Epithelial cell of proximal tubule (primary cell): Measurements from ENCODE around the gene LYZL1. TPM values are rescaled to one million over a fixed set of nuclear protein-coding genes. Genes with fewer than 3 reads are reported as not detected.
"Not testable (repeated sequence)": the region's sequence is repeated elsewhere in the genome, so short reads cannot be mapped to it uniquely, and the experiment has no call there.

Experiments used
- DNase-seq: peaks from one replicate; pipeline ENCODE4 v3.0.0-alpha.2; 2011; ENCODE audit warnings: low read depth
- H3K4me3 ChIP-seq: 2 replicates; pipeline ENCODE4 v1.5.1; 2011; ENCODE audit warnings: low read depth, mild to moderate bottlenecking, low read length
- CTCF ChIP-seq: conservative IDR thresholded peaks from 2 replicates; pipeline ENCODE4 v1.5.1; 2012; ENCODE audit warnings: low read depth, mild to moderate bottlenecking, low read length
- total RNA-seq: library from RNA; depleted of rRNA; stranded (reverse); fragments of >200 nt; gene quantifications from 2 replicates; pipeline ENCODE4 v1.2.3, GENCODE V29; 2015

The LYZL1 gene
- total RNA-seq, 1 donor from 2014 or later: not detected

GRCh38 chr10:29304995-29305335, 16.1 kb downstream of the LYZL1 start:
- no peak for DNase-seq
- H3K4me3 ChIP-seq: no peak overlapping the region
- no peak for TF ChIP-seq CTCF

- TF ChIP-seq CTCF: no peak
- no peak for DNase-seq
- no peak overlapping the region for H3K4me3 ChIP-seq
Measured at GRCh38 chr10:29306688-29307087, 17.8 kb downstream of the LYZL1 start.

GRCh38 chr10:29308142-29308541, 19.3 kb downstream of the LYZL1 start:
- DNase-seq, H3K4me3 ChIP-seq: not testable (repeated sequence)

GRCh38 chr10:29309465-29309864, 20.6 kb downstream of the LYZL1 start:
- TF ChIP-seq CTCF: no peak
- DNase-seq: no peak
- no peak overlapping the region for H3K4me3 ChIP-seq

- not testable (repeated sequence) for DNase-seq
Measured at GRCh38 chr10:29310463-29310862, 21.6 kb downstream of the LYZL1 start.

GRCh38 chr10:29313071-29313470, 24.2 kb downstream of the LYZL1 start:
- DNase-seq: no peak
- TF ChIP-seq CTCF: no peak

More at GRCh38 chr10:29310463-29310862, 21.6 kb downstream of the LYZL1 start:
- not testable (repeated sequence) for H3K4me3 ChIP-seq

GRCh38 chr10:29314726-29315125, 25.9 kb downstream of the LYZL1 start:
- TF ChIP-seq CTCF: no peak
- no peak for DNase-seq
- H3K4me3 ChIP-seq: no peak overlapping the region

More at GRCh38 chr10:29313071-29313470, 24.2 kb downstream of the LYZL1 start:
- no peak overlapping the region for H3K4me3 ChIP-seq

GRCh38 chr10:29315814-29316213, 26.9 kb downstream of the LYZL1 start:
- no peak overlapping the region for H3K4me3 ChIP-seq
- TF ChIP-seq CTCF: no peak
- DNase-seq: no peak
